Measurements from ENCODE around the gene XRCC5.

DNA sequence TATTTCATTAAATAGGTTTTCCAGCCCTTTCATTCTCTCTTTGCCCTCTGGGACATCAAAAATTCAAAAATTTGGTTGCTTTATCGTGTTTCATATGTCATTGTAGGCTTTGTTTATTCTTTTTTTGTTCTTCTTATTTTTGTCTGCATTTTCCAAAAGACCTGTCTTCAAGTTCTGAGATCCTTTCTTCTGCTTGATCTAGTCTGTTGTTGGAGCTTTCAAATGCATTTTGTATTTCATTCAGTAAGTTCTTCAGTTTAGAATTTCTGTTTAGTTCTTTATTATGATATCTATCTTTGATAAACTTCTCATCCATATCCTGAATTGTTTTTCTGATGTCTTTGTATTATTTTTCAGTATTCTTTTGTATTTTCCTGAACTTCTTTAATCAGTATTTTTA is 123.6 kb downstream of the XRCC5 start:
- TF ChIP-seq, protein P1, sequence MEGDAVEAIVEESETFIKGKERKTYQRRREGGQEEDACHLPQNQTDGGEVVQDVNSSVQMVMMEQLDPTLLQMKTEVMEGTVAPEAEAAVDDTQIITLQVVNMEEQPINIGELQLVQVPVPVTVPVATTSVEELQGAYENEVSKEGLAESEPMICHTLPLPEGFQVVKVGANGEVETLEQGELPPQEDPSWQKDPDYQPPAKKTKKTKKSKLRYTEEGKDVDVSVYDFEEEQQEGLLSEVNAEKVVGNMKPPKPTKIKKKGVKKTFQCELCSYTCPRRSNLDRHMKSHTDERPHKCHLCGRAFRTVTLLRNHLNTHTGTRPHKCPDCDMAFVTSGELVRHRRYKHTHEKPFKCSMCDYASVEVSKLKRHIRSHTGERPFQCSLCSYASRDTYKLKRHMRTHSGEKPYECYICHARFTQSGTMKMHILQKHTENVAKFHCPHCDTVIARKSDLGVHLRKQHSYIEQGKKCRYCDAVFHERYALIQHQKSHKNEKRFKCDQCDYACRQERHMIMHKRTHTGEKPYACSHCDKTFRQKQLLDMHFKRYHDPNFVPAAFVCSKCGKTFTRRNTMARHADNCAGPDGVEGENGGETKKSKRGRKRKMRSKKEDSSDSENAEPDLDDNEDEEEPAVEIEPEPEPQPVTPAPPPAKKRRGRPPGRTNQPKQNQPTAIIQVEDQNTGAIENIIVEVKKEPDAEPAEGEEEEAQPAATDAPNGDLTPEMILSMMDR (conservative IDR thresholded peaks at IDR 0.05 in 1 of 2, IDR thresholded peaks at IDR 0.05 in 1 of 2; ENCODE audit: low read depth in 1 of 2, low read length in 2 of 2) = no peak
- TF ChIP-seq EZH2 (IDR thresholded peaks at IDR 0.05; ENCODE audit: low read length, missing control alignments) = no peak
